GM13976 (cell line): ENCODE results near the gene PPP1R3E.
A peak's percentile ranks its signal among the peaks of the same experiment; 100 is the strongest.

Experiments used
- DNase-seq: peaks from one replicate; pipeline ENCODE4 v3.0.0; 2012; ENCODE audit warnings: low spot score
- in situ Hi-C: fragments of 300-500 bp; cut with MboI; formaldehyde crosslinking; loops from one replicate; pipeline ENCODE4 v1.12.0; 2022; ENCODE audit warnings: low sequenced_read_pairs, mixed read lengths, inconsistent platforms; ENCODE audit not compliant: unreplicated experiment
- TF ChIP-seq, protein P1 (sequence below): IDR thresholded peaks from 2 replicates; pipeline ENCODE4 v1.5.1; 2012; ENCODE audit warnings: borderline replicate concordance, mild to moderate bottlenecking; ENCODE audit not compliant: insufficient read depth; ENCODE audit errors: extremely low read depth, missing control alignments, control extremely low read depth

Gene PPP1R3E

DNA sequence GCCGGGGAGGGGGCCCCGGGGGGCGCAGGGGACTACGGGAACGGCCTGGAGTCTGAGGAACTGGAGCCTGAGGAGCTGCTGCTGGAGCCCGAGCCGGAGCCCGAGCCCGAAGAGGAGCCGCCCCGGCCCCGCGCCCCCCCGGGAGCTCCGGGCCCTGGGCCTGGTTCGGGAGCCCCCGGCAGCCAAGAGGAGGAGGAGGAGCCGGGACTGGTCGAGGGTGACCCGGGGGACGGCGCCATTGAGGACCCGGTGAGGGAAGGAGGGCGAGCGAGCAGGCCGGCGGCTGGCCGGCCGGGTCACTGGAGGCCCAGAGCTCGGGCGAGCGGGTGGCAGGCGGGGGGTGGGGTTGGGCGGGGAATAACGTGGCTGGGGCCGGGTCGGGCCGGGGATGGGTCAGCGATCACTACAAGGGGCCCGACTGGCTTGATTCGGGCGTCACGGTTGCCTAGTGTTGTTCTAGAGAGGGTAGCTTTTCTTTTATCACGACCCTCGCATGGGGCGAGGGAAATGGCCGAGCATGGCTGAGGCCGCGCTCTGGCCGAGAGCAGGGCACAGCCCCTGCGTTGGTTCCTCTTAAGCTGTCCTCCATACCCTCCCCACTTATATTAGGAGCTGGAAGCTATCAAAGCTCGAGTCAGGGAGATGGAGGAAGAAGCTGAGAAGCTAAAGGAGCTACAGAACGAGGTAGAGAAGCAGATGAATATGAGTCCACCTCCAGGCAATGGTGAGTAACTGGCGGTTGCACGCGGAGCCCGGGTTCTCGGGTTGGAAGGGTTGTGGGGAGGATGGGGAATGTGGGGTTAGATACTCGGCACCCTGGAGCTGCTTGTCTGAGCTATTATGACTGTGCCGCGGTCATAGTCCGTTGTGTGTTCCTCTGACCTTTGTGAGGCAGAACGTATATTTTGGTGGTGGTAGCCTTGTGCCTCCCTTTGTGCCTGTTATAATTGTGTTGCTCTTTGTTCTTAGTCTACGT lies 19.2 kb upstream of the PPP1R3E start:
- DNase-seq = peak; percentile 56
- in situ Hi-C loops = no loop called here
- TF ChIP-seq, protein P1, sequence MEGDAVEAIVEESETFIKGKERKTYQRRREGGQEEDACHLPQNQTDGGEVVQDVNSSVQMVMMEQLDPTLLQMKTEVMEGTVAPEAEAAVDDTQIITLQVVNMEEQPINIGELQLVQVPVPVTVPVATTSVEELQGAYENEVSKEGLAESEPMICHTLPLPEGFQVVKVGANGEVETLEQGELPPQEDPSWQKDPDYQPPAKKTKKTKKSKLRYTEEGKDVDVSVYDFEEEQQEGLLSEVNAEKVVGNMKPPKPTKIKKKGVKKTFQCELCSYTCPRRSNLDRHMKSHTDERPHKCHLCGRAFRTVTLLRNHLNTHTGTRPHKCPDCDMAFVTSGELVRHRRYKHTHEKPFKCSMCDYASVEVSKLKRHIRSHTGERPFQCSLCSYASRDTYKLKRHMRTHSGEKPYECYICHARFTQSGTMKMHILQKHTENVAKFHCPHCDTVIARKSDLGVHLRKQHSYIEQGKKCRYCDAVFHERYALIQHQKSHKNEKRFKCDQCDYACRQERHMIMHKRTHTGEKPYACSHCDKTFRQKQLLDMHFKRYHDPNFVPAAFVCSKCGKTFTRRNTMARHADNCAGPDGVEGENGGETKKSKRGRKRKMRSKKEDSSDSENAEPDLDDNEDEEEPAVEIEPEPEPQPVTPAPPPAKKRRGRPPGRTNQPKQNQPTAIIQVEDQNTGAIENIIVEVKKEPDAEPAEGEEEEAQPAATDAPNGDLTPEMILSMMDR = no peak

DNA sequence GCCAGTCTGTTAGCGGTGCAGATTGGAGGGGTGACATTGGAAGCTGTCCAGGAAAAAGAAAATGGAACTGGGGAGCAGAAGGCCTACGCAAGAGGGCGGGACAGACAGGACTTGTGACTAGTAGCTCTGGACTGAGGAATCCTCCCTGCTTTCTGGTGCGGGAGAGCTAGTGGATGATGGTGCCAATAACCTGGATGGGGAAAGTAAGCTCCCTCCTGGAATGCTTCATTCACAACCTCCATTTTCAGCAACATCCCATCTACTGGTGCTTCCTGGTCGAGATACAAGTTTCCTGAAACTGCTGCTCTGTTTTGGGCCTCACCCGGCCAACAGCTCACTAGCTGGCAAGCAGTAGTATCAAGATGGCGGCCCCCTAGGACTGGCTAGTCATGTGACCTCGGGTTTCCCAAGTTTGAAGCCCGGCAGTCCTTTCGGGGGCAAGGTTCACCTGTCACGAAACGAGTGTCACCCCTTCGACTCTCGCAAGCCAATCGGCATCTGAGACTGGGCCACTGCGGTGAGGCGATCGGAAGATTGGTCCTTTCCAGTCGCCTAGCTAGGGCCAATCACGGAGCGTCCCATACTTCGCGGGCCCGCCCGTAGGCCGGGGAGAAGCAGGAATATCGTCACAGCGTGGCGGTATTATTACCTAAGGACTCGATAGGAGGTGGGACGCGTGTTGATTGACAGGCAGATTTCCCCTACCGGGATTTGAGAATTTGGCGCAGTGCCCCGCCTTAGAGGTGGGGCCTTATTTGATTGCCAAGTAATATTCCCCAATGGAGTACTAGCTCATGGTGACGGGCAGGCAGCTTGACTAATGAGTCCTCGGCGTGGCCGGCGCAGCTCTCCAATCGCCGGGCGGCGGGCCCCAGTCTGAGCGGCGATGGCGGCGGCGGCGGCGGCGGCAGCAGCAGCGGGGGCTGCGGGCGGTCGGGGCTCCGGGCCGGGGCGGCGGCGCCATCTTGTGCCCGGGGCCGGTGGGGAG lies 18.2 kb upstream of the PPP1R3E start, which contains the start of gene PABPN1:
TSS of gene PABPN1 (plus strand) at position 874 of the 988 bp plus-strand sequence. CDS start at position 887, 13 bp downstream.
- in situ Hi-C loops = no loop called here
- DNase-seq = peak; percentile 96
- TF ChIP-seq, protein P1 = no peak

DNA sequence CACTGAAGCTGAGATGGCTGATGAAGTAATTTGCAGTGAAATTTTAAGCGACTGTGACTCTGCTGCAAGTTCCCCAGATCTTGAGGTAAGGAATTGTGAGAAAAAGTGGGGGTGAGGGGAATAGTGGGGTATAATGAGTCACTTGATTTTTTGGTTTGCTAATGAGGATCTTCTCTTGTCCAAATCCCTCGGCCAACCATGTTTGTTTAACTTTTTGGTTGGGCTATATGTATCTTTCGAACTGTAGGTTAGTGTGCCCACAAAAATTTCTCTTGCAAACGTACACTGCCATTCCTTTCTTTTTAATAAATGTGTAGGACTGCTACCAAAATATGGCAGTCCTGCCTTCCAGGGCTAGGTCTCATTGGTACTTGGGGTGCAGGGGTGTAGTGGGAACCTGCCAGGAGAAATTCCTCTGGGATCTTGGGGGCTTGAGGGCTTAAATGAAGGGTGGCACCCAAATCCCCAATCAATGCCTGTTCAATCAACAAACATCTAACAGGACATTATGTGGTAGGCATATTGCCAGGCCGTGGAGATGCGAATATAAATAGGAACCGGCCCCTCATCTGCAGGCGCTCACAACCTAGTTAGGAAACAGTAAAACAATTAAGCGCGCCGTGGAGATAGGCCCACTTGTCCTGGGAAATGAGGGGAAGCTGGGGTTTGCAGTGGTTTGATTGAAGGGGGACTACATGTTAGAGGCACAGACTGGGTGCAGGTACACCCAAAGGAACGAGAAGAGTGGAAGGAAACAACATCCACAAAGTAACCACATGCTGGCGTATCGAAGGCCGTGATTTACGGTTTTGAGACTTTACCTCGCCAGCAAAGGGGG lies 17.3 kb upstream of the PPP1R3E start:
- in situ Hi-C loops = no loop called here
- DNase-seq = no peak
- TF ChIP-seq, protein P1 = no peak

DNA sequence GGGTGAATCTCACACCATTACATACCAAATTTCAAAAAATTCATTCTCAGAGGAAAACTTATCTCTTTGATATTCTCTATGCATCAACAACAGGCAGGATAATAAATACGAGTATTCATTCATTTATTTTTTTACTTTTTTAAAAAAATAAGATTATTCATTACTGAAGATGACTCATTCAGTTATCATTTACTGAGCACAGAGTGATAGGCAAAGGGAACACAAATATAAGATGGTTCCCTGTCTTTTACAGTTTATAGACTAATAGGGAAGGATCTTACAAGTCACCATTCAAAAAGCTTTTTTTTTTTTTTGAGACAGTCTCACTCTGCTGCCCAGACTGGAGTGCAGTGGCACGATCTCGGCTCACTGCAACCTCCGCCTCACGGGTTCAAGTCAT lies 13.6 kb upstream of the PPP1R3E start:
- TF ChIP-seq, protein P1 = no peak
- in situ Hi-C loops = no loop called here
- no peak for DNase-seq

DNA sequence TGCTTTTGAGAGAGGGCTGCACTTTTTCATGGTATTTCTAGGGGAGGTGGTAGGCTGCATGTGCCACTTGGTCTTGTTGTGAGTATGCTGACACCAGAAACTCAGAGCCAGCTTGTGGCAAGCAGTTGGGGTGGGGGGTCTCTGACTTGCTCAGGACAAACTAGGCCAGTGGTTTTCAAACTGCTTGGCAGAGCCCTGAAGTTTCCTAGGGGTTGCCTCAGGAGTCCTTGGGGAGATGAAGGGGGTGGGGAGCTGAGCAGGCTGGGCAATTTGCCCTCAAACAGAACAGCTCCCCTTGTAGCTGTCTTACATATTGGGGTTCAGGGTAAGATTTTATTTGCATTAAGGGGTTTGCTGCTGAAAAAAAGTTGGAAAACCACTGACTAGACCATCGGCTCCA lies 7.9 kb upstream of the PPP1R3E start:
- in situ Hi-C loops = no loop called here
- TF ChIP-seq, protein P1 = no peak

More for the DNA sequence above, 7.9 kb upstream of the PPP1R3E start:
- DNase-seq = no peak
